OCI-LY7 (cell line): Measurements from ENCODE around the gene CFAP157. TPM values are rescaled to one million over a fixed set of nuclear protein-coding genes. Genes with fewer than 3 reads are reported as not detected.

Experiments used
- BruUV-seq: library from RNA; stranded (reverse); fragments of 400-500 nt; replicated peaks from 2 replicates; lab custom pipeline; 2021; lab: Mats Ljungman, UMichigan
- CTCF ChIA-PET: fragments of 300-600 bp; sonication (Branson Sonifier 250); formaldehyde crosslinking; loops from one replicate; lab custom pipeline; 2022; ENCODE audit warnings: antibody characterized with exemption; ENCODE audit not compliant: unreplicated experiment; lab: Charles Lee
- POLR2A ChIA-PET: fragments of 300-600 bp; sonication (Branson Sonifier 250); formaldehyde crosslinking; loops from one replicate; lab custom pipeline; 2022; ENCODE audit warnings: antibody characterized with exemption; lab: Charles Lee
- DNase-seq: peaks from one replicate; pipeline ENCODE4 v3.0.0-alpha.2; 2015; ENCODE audit warnings: low spot score
- H2AFZ ChIP-seq: fragments of 200-600 bp; sonication (generic), shearing (Covaris generic); 2 replicates; pipeline ENCODE4 v1.6.1; 2014; ENCODE audit warnings: mild to moderate bottlenecking, antibody characterized with exemption, low read length, moderate library complexity
- H3K27ac ChIP-seq: fragments of 200-600 bp; sonication (generic); 2 replicates; pipeline ENCODE4 v1.5.1; 2014; ENCODE audit warnings: mixed run types, low read depth, mild to moderate bottlenecking, moderate library complexity, low read length, inconsistent platforms; ENCODE audit not compliant: poor library complexity, severe bottlenecking
- H3K36me3 ChIP-seq: fragments of 200-600 bp; sonication (generic); 2 replicates; pipeline ENCODE4 v1.6.1; 2014; ENCODE audit warnings: mild to moderate bottlenecking, antibody characterized with exemption, low read length, moderate library complexity, mixed read lengths; ENCODE audit not compliant: insufficient read depth
- H3K4me1 ChIP-seq: fragments of 200-600 bp; sonication (generic); 2 replicates; pipeline ENCODE4 v1.5.1; 2014; ENCODE audit warnings: mild to moderate bottlenecking, low read length; ENCODE audit not compliant: insufficient read depth, poor library complexity, severe bottlenecking
- H3K4me2 ChIP-seq: fragments of 200-600 bp; sonication (generic); 2 replicates; pipeline ENCODE4 v1.6.1; 2014; ENCODE audit warnings: mild to moderate bottlenecking, low read length
- H3K4me3 ChIP-seq: fragments of 200-600 bp; sonication (generic); 2 replicates; pipeline ENCODE4 v1.5.1; 2014; ENCODE audit warnings: mild to moderate bottlenecking, low read depth, low read length; ENCODE audit not compliant: poor library complexity, severe bottlenecking
- H3K79me2 ChIP-seq: fragments of 200-600 bp; sonication (generic); 2 replicates; pipeline ENCODE4 v1.6.1; 2016; ENCODE audit warnings: low read depth, mild to moderate bottlenecking, low read length, moderate library complexity, mixed read lengths; ENCODE audit not compliant: insufficient read depth
- H3K9me2 ChIP-seq: fragments of 200-600 bp; sonication (generic); 2 replicates; pipeline ENCODE4 v1.6.1; 2016; ENCODE audit warnings: mild to moderate bottlenecking, low read length, mixed read lengths; ENCODE audit not compliant: insufficient read depth
- H3K9me3 ChIP-seq: fragments of 200-600 bp; sonication (generic); 2 replicates; pipeline ENCODE4 v1.6.1; 2014; ENCODE audit warnings: mild to moderate bottlenecking, mixed run types, low read length, mixed read lengths
- H4K20me1 ChIP-seq: fragments of 200-600 bp; sonication (generic); 2 replicates; pipeline ENCODE4 v1.6.1; 2014; ENCODE audit warnings: mild to moderate bottlenecking, antibody characterized with exemption, low read length, moderate library complexity, mixed read lengths; ENCODE audit not compliant: insufficient read depth
- EZH2phosphoT487 ChIP-seq: fragments of 200-600 bp; sonication (generic); IDR thresholded peaks from 2 replicates; pipeline ENCODE4 v1.6.1; 2018; ENCODE audit warnings: low read depth, borderline replicate concordance, mild to moderate bottlenecking, mixed run types, antibody characterized with exemption, low read length, moderate library complexity, mixed read lengths
- intact Hi-C: fragments of 100-400 bp; cut with micrococcal nuclease; formaldehyde crosslinking; loops from one replicate; pipeline ENCODE4 v1.10.0; 2022; ENCODE audit not compliant: unreplicated experiment
- total RNA-seq, 2 experiments: library from RNA; depleted of rRNA in 1 of 2; stranded (reverse); fragments of >200 nt in 1 of 2; shearing (Covaris generic) in 1 of 2; gene quantifications; 2 replicates each; pipeline ENCODE4 v1.2.3, GENCODE V29; 2014 to 2022
- TF ChIP-seq, protein P1 (sequence below): fragments of 200-600 bp; sonication (generic); conservative IDR thresholded peaks from 2 replicates; pipeline ENCODE4 v1.5.1; 2014; ENCODE audit warnings: mild to moderate bottlenecking, antibody characterized with exemption, low read length, moderate library complexity, mixed read lengths

CFAP157 gene
- total RNA-seq, 2 experiments from 2014 or later = 0.13 to 0.22 TPM

- DNase-seq = no peak
- H3K27ac ChIP-seq = no peak overlapping the region
- intact Hi-C loops = no loop called here
- POLR2A ChIA-PET = interaction anchor here (0.5 kb wide), 1 partner anchor 133 kb away, joined by 5 read pairs; no protein-coding TSS in a partner anchor
- CTCF ChIA-PET = no interaction called here
- no peaks in the 10 kb centered on the region for H4K20me1 ChIP-seq
- H3K79me2 ChIP-seq = no peaks in the 10 kb centered on the region
- H3K4me3 ChIP-seq = no peak overlapping the region
- H3K4me1 ChIP-seq = no peaks in the 10 kb centered on the region
- H3K36me3 ChIP-seq = no peaks in the 10 kb centered on the region
- no peaks in the 10 kb centered on the region for H3K9me2 ChIP-seq
- BruUV-seq = no TSS peak
- H3K9me3 ChIP-seq = no peaks in the 10 kb centered on the region
- TF ChIP-seq EZH2phosphoT487 = no peak
- TF ChIP-seq, protein P1, sequence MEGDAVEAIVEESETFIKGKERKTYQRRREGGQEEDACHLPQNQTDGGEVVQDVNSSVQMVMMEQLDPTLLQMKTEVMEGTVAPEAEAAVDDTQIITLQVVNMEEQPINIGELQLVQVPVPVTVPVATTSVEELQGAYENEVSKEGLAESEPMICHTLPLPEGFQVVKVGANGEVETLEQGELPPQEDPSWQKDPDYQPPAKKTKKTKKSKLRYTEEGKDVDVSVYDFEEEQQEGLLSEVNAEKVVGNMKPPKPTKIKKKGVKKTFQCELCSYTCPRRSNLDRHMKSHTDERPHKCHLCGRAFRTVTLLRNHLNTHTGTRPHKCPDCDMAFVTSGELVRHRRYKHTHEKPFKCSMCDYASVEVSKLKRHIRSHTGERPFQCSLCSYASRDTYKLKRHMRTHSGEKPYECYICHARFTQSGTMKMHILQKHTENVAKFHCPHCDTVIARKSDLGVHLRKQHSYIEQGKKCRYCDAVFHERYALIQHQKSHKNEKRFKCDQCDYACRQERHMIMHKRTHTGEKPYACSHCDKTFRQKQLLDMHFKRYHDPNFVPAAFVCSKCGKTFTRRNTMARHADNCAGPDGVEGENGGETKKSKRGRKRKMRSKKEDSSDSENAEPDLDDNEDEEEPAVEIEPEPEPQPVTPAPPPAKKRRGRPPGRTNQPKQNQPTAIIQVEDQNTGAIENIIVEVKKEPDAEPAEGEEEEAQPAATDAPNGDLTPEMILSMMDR = no peak
- H3K4me2 ChIP-seq = no peak overlapping the region
- no peak overlapping the region for H2AFZ ChIP-seq
These were observed 20.1 kb downstream of the CFAP157 start for GRCh38 chr9:127726871-127727270.

DNA sequence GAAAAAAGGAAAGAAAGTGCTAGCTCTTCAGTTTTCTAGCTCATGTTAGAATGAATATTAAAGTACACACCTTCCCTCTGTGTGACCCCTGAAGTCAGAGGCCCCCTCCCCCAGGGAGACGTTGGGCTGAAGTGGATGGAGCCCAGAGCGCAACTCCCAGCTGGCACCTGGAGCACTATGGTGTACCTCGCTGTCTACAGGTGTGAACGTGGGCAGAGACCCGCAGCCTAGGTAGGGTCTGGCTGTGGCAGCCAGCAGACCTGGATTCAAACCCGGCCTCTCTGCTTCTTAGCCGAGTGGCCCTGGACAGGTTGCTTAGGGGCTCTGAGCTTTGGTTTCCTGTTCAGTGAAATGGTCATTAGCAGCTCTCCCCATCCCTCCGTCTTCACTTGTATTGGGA is 22.0 kb downstream of the CFAP157 start:
- no peaks in the 10 kb centered on the region for H3K9me2 ChIP-seq
- H4K20me1 ChIP-seq = no peaks in the 10 kb centered on the region
- H3K27ac ChIP-seq = no peak overlapping the region
- ChIA-PET POLR2A (interaction anchor here (0.7 to 1.1 kb wide), 2 partner anchors 14 to 37 kb away, joined by 3 read pairs; no protein-coding TSS in a partner anchor), CTCF (no interaction called here)
- DNase-seq = no peak
- intact Hi-C loops = no loop called here
- peaks cover 4% of the 10 kb centered on the region for H3K4me1 ChIP-seq
- H3K9me3 ChIP-seq = no peaks in the 10 kb centered on the region
- no peaks in the 10 kb centered on the region for H3K36me3 ChIP-seq
- no peak overlapping the region for H3K4me3 ChIP-seq
- TF ChIP-seq EZH2phosphoT487 = no peak
- TF ChIP-seq, protein P1 = no peak
- H2AFZ ChIP-seq = no peak overlapping the region
- no TSS peak for BruUV-seq
- no peaks in the 10 kb centered on the region for H3K79me2 ChIP-seq
- no peak overlapping the region for H3K4me2 ChIP-seq

DNA sequence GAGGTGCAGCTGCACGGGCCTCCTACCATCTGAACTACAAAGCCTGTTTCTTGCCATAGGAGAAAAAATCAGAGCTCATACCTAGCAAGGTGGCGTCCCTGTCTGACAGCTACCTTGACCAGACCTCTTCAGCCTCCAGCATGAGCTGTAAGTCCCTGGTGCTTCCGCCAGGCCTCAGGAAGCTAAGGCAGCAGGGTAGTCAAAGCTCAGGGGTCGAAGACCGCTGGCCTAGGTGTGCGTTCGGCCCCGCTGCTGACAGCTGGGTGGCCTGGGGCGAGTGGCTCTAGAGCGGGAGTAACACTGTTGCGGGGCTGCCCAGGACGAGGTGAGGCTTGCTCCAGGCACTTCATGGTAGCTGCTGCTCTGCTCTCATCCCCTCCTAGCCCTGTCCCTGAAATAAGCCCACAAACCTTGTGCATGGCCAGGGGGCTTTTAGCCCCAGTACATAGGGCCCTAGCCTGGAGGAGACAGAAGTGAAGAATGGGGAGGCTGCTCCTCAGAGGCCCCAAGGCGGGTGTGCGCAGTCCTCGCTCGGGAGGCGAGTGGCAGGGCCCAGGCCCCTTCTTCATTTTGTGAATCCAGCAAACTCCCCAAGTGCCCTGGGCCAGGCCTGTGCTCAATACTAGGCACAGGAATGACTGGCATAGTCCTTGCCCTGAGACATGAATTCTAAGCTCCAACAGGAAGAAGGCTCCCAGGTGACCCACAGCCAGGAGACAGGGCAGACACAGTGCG is 22.9 kb downstream of the CFAP157 start:
- Histone ChIP-seq H3K4me3 (no peak overlapping the region), H3K9me2 (no peaks in the 10 kb centered on the region), H3K27ac (no peak overlapping the region), H3K36me3 (no peaks in the 10 kb centered on the region), H4K20me1 (no peaks in the 10 kb centered on the region), H3K9me3 (no peaks in the 10 kb centered on the region), H2AFZ (no peak overlapping the region), H3K4me1 (peaks cover 11% of the 10 kb centered on the region), H3K79me2 (no peaks in the 10 kb centered on the region), H3K4me2 (no peak overlapping the region)
- intact Hi-C loops = no loop called here
- TF ChIP-seq EZH2phosphoT487 = no peak
- TF ChIP-seq, protein P1 = no peak
- POLR2A ChIA-PET = interaction anchor here (1.1 kb wide), 1 partner anchor 15 kb away, joined by 3 read pairs; no protein-coding TSS in a partner anchor
- no TSS peak for BruUV-seq
- DNase-seq = no peak
- CTCF ChIA-PET = no interaction called here
